ENCODE results near the gene SSC5D.

The SSC5D gene

GRCh38 chr19:55460670-55461258 is 27.5 kb upstream of the SSC5D start:
- peak overlapping the region; percentile 84 for H2AFZ ChIP-seq (ENCODE audit: low read depth, low read length)
- H3K4me1 ChIP-seq (ENCODE audit: insufficient read depth, low read length), result peaks cover 28% of the 10 kb centered on the region
- H3K4me3 ChIP-seq (ENCODE audit: low read length), result peak overlapping the region; percentile 83
- H3K36me3 ChIP-seq (ENCODE audit: insufficient read depth, low read length), result peaks cover 2% of the 10 kb centered on the region
- no peaks in the 10 kb centered on the region for H3K9me3 ChIP-seq (ENCODE audit: low read length)
- H3K27me3 ChIP-seq (ENCODE audit: insufficient read depth, low read length), result peaks cover 16% of the 10 kb centered on the region

GRCh38 chr19:55461259-55461973 is 26.8 kb upstream of the SSC5D start, which contains the start of gene ISOC2:
Gene ISOC2, minus strand, starts transcription at chr19:55461642. Its CDS starts 5,156 bp downstream, at chr19:55456486.
- Histone ChIP-seq H3K27me3 (ENCODE audit: insufficient read depth, low read length) (peaks cover 19% of the 10 kb centered on the region), H3K4me1 (ENCODE audit: insufficient read depth, low read length) (peaks cover 28% of the 10 kb centered on the region), H3K4me3 (ENCODE audit: low read length) (peak within 1 kb of the TSS; percentile 83)

GRCh38 chr19:55461974-55462626 is 26.1 kb upstream of the SSC5D start:
- peak overlapping the region; percentile 37 for H3K4me3 ChIP-seq (ENCODE audit: low read length)
- H2AFZ ChIP-seq (ENCODE audit: low read depth, low read length), result no peak overlapping the region
- H3K27me3 ChIP-seq (ENCODE audit: insufficient read depth, low read length), result peaks cover 19% of the 10 kb centered on the region
- no peaks in the 10 kb centered on the region for H3K9me3 ChIP-seq (ENCODE audit: low read length)
- no peaks in the 10 kb centered on the region for H3K36me3 ChIP-seq (ENCODE audit: insufficient read depth, low read length)
- H3K4me1 ChIP-seq (ENCODE audit: insufficient read depth, low read length), result peaks cover 28% of the 10 kb centered on the region

More at GRCh38 chr19:55461259-55461973, 26.8 kb upstream of the SSC5D start, which contains the start of gene ISOC2:
- H3K9me3 ChIP-seq (ENCODE audit: low read length), result no peaks in the 10 kb centered on the region
- H2AFZ ChIP-seq (ENCODE audit: low read depth, low read length), result peak within 1 kb of the TSS; percentile 84
- no peaks in the 10 kb centered on the region for H3K36me3 ChIP-seq (ENCODE audit: insufficient read depth, low read length)

- Histone ChIP-seq H2AFZ (ENCODE audit: low read depth, low read length) (no peak overlapping the region), H3K4me1 (ENCODE audit: insufficient read depth, low read length) (peaks cover 28% of the 10 kb centered on the region), H3K27me3 (ENCODE audit: insufficient read depth, low read length) (peaks cover 19% of the 10 kb centered on the region), H3K9me3 (ENCODE audit: low read length) (no peaks in the 10 kb centered on the region), H3K36me3 (ENCODE audit: insufficient read depth, low read length) (no peaks in the 10 kb centered on the region), H3K4me3 (ENCODE audit: low read length) (no peak overlapping the region)
Observed at GRCh38 chr19:55462722-55463121, 25.5 kb upstream of the SSC5D start.

GRCh38 chr19:55463583-55464031 is 24.6 kb upstream of the SSC5D start:
- no peak overlapping the region for H3K4me3 ChIP-seq (ENCODE audit: low read length)
- no peaks in the 10 kb centered on the region for H3K9me3 ChIP-seq (ENCODE audit: low read length)
- H2AFZ ChIP-seq (ENCODE audit: low read depth, low read length), result no peak overlapping the region
- peaks cover 24% of the 10 kb centered on the region for H3K4me1 ChIP-seq (ENCODE audit: insufficient read depth, low read length)
- H3K36me3 ChIP-seq (ENCODE audit: insufficient read depth, low read length), result no peaks in the 10 kb centered on the region
- H3K27me3 ChIP-seq (ENCODE audit: insufficient read depth, low read length), result peaks cover 19% of the 10 kb centered on the region

GRCh38 chr19:55464039-55464661 is 24.1 kb upstream of the SSC5D start:
- peaks cover 22% of the 10 kb centered on the region for H3K4me1 ChIP-seq (ENCODE audit: insufficient read depth, low read length)
- H3K27me3 ChIP-seq (ENCODE audit: insufficient read depth, low read length), result peaks cover 19% of the 10 kb centered on the region
- H2AFZ ChIP-seq (ENCODE audit: low read depth, low read length), result no peak overlapping the region
- no peaks in the 10 kb centered on the region for H3K36me3 ChIP-seq (ENCODE audit: insufficient read depth, low read length)
- H3K9me3 ChIP-seq (ENCODE audit: low read length), result no peaks in the 10 kb centered on the region
- no peak overlapping the region for H3K4me3 ChIP-seq (ENCODE audit: low read length)

- no peak within 1 kb of the TSS for H3K4me3 ChIP-seq (ENCODE audit: low read length)
- H3K36me3 ChIP-seq (ENCODE audit: insufficient read depth, low read length), result no peaks in the 10 kb centered on the region
- H3K4me1 ChIP-seq (ENCODE audit: insufficient read depth, low read length), result peaks cover 17% of the 10 kb centered on the region
- H3K9me3 ChIP-seq (ENCODE audit: low read length), result no peaks in the 10 kb centered on the region
- H2AFZ ChIP-seq (ENCODE audit: low read depth, low read length), result no peak within 1 kb of the TSS
- H3K27me3 ChIP-seq (ENCODE audit: insufficient read depth, low read length), result peaks cover 19% of the 10 kb centered on the region
Observed at GRCh38 chr19:55464662-55465054, 23.6 kb upstream of the SSC5D start, which contains the start of gene C19orf85. Gene C19orf85, minus strand, starts transcription at chr19:55464751. Its CDS starts 197 bp downstream, at chr19:55464554.

- no peaks in the 10 kb centered on the region for H3K9me3 ChIP-seq (ENCODE audit: low read length)
- peaks cover 7% of the 10 kb centered on the region for H3K4me1 ChIP-seq (ENCODE audit: insufficient read depth, low read length)
- H3K36me3 ChIP-seq (ENCODE audit: insufficient read depth, low read length), result no peaks in the 10 kb centered on the region
- H3K4me3 ChIP-seq (ENCODE audit: low read length), result no peak overlapping the region
- H2AFZ ChIP-seq (ENCODE audit: low read depth, low read length), result no peak overlapping the region
- H3K27me3 ChIP-seq (ENCODE audit: insufficient read depth, low read length), result peaks cover 19% of the 10 kb centered on the region
Observed at GRCh38 chr19:55465460-55466240, 22.6 kb upstream of the SSC5D start.

GRCh38 chr19:55466241-55466614 is 22.0 kb upstream of the SSC5D start:
- no peaks in the 10 kb centered on the region for H3K9me3 ChIP-seq (ENCODE audit: low read length)
- H2AFZ ChIP-seq (ENCODE audit: low read depth, low read length), result no peak overlapping the region
- H3K36me3 ChIP-seq (ENCODE audit: insufficient read depth, low read length), result no peaks in the 10 kb centered on the region
- H3K4me3 ChIP-seq (ENCODE audit: low read length), result no peak overlapping the region
- peaks cover 19% of the 10 kb centered on the region for H3K27me3 ChIP-seq (ENCODE audit: insufficient read depth, low read length)
- H3K4me1 ChIP-seq (ENCODE audit: insufficient read depth, low read length), result peaks cover 5% of the 10 kb centered on the region

- H3K36me3 ChIP-seq (ENCODE audit: insufficient read depth, low read length), result no peaks in the 10 kb centered on the region
Observed at GRCh38 chr19:55467236-55468053, 20.8 kb upstream of the SSC5D start.

GRCh38 chr19:55468054-55468393 is 20.2 kb upstream of the SSC5D start:
- H3K9me3 ChIP-seq (ENCODE audit: low read length), result no peaks in the 10 kb centered on the region
- no peaks in the 10 kb centered on the region for H3K36me3 ChIP-seq (ENCODE audit: insufficient read depth, low read length)
- no peak overlapping the region for H2AFZ ChIP-seq (ENCODE audit: low read depth, low read length)
- H3K4me3 ChIP-seq (ENCODE audit: low read length), result no peak overlapping the region
- H3K4me1 ChIP-seq (ENCODE audit: insufficient read depth, low read length), result peaks cover under 1% of the 10 kb centered on the region
- peaks cover 19% of the 10 kb centered on the region for H3K27me3 ChIP-seq (ENCODE audit: insufficient read depth, low read length)

More at GRCh38 chr19:55467236-55468053, 20.8 kb upstream of the SSC5D start:
- Histone ChIP-seq H3K4me1 (ENCODE audit: insufficient read depth, low read length) (no peaks in the 10 kb centered on the region), H2AFZ (ENCODE audit: low read depth, low read length) (no peak overlapping the region), H3K27me3 (ENCODE audit: insufficient read depth, low read length) (peaks cover 19% of the 10 kb centered on the region), H3K4me3 (ENCODE audit: low read length) (no peak overlapping the region), H3K9me3 (ENCODE audit: low read length) (no peaks in the 10 kb centered on the region)

- H2AFZ ChIP-seq (ENCODE audit: low read depth, low read length), result no peak overlapping the region
- no peaks in the 10 kb centered on the region for H3K36me3 ChIP-seq (ENCODE audit: insufficient read depth, low read length)
- peaks cover 12% of the 10 kb centered on the region for H3K4me1 ChIP-seq (ENCODE audit: insufficient read depth, low read length)
- H3K9me3 ChIP-seq (ENCODE audit: low read length), result no peaks in the 10 kb centered on the region
- H3K4me3 ChIP-seq (ENCODE audit: low read length), result no peak overlapping the region
- H3K27me3 ChIP-seq (ENCODE audit: insufficient read depth, low read length), result no peaks in the 10 kb centered on the region
Observed at GRCh38 chr19:55471266-55471665, 17.0 kb upstream of the SSC5D start.
